NCI-H748 (cell line): ENCODE results near the gene PHLDA3.

ENCODE experiments used
- DNase-seq: peaks from one replicate; lab custom pipeline; 2025; ENCODE audit not compliant: unreplicated experiment; lab: John Stamatoyannopoulos, UW

The PHLDA3 gene

DNA sequence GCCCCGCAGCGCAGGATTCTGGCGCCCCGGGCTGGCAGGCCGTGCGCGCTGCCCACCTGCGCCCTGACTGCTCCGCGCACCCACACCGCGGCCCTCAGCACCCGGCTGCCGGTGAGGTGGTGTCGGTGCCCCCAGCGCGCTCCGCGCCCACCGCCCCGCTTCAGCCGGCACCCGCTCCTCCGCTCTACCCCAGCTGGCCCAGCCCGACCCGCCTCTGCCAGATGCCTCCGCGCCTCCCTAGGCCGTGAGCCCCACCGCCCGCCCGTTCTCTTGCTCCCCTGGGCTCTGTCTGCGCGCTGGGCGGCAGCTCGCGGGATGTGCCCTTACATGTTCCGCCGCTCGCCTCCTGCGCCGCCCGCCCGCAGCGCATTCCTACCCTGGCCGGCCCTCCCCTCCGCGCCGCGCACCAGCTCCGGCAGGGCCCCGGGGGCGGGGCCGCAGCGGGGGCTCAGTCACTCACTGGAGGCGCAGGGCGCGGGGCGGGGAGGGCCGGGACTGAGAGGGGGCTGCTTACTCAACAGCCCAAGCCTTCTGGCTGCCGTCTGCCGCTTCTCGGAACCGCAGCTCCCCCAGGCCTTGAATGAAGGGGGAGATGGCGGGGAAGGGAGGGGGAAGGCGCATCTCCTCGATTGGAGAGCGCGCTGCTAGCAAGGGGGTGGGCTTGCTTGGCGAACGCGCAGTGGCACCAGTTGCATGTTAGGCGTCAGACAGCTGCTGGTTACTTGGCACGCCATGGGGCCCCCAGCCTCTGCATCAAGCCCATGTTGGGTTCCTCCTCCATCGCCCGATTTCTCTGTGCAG lies at the start of gene PHLDA3:
Gene PHLDA3 (minus strand): TSS at position 345 of the 801 bp plus-strand sequence. CDS start 402 bp downstream, outside the sequence.
- DNase-seq: peak; percentile 75

DNA sequence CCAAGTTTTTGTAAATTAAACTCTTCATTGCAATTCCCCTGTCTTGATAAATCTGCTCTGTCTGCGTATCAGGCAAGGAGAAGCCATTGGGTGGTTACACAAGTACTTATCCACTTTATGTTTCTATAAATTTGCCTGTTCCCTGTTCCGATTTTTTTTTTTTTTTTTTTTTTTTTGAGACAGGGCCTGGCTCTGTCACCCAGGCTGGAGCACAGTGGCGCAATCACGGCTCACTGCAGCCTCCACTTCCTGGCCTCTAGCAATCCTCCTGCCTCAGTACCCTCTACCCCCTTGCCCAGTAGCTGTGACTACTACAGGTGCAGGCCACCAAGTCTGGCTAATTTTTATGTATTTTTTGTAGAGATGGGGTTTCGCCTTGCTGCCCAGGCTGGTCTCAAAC lies 49.1 kb upstream of the PHLDA3 start:
- no peak for DNase-seq

DNA sequence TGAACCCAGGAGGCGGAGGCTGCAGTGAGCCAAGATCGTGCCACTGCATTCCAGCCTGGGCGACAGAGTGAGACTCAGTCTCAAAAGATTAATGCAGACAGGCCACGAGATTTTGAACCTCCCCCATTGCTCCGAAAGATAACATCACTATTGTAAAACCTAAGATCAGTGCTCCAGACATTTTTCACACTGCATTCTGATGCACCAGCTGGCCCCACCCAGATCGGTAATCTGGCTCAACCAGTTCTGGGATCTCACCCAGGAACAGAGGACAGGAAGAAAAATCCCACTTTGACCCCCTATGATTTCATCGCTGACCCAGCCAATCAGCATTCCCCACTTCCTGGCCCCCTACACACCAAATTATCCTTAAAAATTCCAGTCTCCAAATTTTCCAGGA lies 48.6 kb upstream of the PHLDA3 start:
- DNase-seq: no peak

DNA sequence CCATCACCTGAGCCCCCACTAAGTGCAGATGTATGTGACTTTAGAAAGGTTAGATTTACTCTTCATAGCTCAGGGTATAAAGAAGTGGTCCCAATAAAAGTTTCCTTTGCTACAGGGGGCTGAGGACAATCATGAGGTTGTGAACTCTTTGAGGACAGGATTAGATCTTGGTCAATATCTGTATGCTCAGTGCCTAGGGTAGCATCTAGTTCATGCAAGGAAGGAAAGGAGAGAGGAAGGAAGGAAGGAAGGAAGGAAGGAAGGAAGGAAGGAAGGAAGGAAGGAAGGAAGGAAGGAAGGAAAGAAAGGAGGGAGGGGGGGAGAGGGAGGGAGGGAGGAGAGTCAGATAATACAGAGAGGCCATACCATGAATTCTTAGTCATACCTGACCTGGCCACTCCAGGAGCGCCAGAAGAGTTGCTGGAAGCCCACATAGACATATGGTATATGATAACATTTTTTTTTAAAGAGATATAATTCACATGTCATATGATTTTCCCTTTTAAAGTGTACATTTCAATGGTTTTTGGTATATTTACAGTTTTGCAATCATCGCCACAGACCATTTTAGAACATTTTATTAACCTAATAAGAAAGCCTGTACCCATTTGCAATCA lies 47.6 kb upstream of the PHLDA3 start:
- DNase-seq: no peak

DNA sequence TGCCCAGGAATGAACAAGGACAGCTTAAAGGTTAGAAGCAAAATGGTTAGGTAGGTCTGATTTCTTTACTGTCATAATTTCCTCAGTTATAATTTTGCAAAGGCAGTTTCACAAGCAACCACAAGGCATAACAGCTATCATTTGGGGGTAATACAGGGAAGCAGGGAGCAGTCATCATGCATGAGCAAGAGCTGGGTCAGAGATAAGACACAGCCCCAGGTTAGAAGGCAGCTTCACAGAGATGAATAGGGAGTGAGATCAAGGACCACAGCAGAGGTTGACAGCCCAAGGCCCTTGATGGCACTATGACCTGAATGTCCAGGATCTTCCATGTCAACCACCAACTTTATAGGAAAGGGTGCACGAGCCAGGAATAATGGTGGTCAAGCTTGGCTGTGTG lies 46.9 kb upstream of the PHLDA3 start:
- DNase-seq: no peak

DNA sequence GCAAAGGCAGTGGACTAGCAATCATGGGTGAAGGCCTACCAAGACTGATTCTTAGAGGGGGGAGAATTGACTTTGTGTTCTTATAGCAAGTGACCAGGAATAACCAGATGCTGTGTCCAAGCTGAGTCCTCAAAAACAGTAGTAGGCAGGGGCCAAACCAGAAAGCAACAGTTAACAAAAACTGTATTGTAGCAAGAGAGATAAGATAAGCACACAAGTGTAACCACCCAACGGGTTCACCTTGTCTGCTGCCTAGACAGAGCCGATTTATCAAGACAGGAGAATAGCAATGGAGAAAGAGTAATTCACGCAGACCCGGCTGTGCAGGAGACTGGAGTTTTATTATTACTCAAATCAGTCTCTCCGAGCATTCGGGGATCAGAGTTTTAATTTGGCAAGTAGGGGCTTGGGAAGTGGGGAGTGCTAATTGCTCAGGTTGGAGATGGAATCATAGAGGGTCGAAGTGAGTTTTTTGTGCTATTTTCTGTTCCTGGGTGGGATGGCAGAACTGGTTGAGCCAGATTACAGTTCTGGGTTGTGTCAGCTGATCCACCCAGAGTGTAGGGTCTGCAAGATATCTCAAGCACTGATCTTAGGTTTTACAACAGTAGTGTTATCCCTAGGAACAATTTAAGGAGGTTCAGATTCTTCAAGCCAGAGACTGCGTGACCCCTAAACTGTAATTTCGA lies 46.2 kb upstream of the PHLDA3 start:
- DNase-seq: no peak

DNA sequence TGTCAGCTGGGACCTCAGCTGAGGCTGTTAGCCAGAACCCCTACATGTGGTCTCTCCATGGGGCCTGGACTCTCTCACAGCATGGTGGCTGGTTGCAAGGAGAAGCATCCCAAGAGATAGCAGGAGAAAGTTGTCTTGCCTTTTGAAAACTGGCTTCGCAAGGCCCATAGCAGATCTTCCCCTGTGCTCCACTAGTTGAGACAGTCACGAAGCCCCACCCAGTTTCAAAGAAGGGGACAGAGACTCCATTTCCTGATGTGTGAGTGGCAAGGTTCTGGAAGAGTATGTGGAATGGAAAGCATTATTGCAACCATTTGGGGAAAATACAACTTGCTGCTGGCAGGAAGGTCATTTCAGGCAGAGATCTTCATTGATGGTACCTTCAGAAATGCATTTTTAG lies 45.5 kb upstream of the PHLDA3 start:
- DNase-seq: no peak

DNA sequence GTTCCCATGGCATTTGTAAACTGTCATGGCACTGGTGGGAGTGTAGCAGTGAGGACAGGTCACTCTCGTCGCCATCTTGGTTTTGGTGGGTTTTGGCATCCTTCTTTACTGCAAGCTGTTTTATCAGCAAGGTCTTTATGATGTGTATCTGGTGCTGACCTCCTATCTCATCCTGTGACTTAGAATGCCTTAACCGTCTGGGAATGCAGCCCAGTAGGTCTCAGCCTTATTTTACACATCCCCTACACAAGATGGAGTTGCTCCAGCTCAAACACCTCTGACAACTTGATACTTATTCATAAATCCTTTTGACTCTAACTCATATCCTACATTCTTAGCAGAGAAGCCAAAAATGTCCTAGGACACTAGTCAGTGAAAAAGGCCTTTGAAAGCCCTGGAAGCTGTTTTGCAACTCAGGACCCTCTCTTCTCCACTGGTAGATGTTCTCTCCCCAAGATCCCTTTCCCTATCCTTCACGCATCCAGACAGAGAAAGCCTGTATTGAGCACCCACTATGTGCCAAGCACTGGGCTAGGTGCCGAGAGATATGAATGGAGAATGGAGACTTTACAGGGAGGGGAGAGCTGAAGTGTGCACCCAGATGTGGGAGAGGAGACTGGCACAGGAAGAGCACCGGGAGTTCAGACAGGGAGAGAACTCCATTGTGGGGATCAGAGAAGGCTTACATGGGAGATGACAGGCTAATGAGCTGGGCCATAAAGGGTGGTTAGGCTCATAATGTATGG lies 44.7 kb upstream of the PHLDA3 start:
- no peak for DNase-seq

DNA sequence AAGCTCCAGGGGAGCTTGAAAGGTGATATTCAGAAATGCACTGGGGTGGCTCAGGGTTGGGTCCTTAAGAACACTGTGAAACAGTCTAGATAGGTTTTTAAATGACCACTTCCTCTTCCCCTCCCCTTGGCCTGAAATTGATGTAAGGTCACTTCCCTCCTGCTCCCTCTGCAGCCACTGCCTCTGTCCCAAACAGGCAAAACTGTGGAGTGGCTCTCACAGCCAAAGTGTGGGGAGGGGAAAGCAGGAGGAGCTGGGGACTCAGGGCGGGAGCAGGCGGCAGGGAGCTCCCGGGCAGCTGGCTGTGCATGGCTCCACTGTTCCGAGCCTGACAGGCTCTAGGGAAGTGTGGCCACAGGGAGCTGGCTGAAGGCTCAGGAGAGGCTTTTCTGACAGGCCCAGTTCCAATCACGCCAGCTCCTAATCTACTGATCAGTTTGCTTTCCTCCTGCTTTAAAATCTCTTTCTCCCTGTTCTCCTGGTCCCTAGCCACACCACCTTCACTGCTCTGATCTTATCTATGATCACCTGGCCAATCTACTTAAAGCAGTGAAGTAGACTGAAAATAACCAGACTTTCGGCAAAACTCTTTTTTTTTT lies 43.1 kb upstream of the PHLDA3 start:
- no peak for DNase-seq

DNA sequence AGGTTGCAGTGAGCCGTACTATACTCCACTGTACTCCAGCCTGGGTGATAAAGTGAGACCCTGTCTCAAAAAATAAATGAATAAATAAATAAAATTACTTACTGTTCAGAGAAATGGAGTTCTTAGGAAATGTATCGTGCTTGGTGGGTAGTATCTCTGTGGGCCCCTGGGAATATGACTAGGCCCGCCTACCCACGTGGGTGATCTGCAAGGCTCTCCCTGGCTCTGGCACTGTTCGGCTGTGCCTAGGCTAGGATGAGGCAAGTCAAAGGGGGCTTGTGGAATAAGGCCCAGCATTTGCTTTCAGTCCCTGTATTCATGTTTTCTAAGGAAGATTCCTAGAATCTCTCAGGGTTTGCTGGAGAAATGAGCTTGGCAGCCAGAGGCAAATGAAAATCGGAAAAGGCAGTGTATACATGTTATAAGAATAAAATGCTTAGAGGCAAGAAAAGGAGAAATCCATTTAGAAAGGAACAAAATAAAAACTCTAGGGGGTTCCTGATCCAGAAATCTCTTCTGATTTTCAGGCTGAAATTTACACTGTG lies 42.5 kb upstream of the PHLDA3 start:
- no peak for DNase-seq

DNA sequence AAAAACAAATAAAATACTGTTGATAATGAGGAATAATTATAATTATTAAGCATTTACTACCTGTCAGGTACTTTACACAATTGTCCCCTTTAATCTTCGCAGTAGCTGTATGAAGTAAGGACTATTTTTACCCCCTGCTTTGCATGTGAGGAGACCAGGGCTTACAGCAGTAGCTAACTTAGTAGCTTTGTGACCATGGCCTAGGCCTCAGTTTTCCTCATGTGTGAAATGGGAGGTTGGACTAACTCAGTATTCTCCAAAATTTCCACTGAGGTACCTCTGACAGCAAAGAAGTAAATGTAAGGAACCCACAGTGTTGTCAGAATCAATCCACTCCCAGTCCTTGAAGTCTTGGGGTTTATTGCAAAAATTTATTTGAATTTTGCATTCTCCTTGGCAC lies 41.7 kb upstream of the PHLDA3 start:
- no peak for DNase-seq

DNA sequence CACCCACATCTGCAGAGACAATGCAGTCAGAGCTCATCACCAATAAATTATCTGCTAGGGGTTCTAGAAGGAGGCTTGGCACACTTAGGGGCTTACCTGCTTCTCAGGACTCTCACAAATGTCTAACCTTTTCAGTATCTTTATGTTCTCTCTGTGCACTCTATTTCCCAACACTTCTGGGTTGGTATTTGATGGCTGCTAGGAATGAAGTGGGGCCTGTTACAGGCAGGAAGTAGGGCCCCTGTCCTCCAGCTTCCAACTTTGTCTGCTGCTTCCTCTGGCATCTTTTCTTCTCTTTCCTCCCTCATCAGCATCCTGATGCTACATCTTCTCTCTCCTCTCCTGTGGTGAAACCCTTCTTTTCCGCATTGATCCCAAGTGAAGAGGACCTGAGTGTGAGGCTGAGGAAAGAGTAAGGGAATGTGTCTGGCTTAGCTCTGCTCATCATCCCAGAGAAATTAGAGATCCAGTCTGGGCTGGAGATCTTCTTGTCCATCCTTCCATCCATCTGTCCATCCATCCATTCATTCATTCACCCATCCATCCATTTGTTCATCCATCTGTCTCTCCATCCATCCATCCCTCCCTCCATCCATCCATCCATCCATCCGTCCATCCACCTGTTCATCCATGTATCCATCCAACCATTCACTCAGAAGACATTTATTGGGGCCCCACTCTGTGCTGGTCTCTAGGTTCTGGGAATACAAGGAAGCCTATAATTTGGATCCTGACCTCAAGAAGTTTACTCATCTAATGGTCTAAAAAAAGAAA lies 40.8 kb upstream of the PHLDA3 start:
- DNase-seq: no peak

DNA sequence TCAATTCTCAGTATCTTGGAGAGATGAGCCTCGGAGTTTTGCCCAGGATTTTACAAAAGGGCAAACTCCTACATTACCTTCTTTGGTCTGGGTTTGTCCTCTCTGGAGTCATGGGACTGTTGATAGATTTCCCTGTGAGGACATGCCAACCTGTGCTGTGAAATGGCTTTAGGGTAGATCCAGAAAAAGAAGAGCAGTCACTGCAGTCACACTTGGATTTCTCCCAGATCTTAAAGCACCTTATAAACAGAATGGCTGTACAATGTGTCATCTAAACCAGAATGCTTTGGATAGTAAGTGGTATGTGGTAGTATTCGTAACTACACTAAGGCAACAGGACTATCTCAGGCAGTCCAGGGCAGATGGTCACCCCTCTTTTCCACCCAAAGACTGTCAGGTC lies 39.8 kb upstream of the PHLDA3 start:
- no peak for DNase-seq

DNA sequence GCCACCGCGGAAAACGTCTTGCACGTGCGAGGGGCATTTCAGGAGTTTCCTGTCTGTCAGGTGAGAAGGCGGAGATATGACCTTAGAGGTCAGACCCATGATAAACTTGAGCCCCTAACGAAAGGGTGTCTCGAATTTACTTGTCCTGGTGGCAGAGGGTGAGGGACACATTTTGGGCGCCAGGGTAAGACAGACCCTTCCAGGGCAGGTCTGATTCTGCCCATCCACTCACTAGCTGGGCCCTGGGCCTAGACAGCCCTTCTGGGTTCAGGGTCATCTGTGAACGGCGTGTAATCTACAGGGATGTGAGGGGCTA lies 38.3 kb upstream of the PHLDA3 start:
- no peak for DNase-seq

DNA sequence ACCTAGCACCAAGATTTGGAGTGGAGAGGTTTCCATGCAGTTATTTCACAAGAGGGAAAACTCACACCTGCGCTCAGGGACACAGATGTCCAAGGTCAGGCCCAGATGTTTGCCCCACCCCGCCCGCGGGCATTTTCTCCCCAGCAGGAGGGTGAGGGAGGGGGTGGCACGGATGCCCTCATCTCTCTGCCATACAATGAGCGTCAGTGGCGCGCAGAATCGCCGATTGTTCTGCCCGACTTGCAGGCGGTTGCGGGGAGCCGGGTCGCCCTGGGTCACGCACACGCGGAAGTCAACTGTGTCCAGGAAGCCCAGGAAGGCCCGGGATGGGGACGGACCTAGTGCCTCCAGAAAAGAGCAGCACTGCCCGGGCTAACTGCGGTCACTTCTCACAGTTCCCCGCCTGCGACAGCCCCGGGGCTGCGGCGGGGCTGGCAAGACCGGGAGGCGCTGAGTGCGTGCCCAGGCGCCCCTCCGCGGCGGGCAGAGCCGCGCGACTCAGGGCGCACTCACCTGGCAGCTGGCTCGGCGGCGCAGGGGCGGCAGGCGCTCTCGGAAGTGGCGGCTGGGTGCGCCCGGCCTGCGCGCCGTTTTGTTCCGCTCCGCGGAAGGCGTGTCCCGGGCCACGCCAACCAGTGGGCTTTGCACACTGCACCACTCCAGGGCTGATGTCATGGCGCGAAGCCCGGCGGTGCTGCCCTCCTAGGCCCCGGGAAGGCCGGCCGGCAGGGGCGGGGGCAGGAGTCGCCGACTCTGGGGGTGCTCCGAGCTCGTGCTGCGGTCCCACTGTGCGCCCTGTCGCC lies 37.8 kb upstream of the PHLDA3 start, which contains the start of gene CSRP1:
Gene CSRP1 (minus strand): TSS at position 567 of the 803 bp plus-strand sequence. CDS start 10,820 bp downstream, outside the sequence.
- peak; percentile 85 for DNase-seq

DNA sequence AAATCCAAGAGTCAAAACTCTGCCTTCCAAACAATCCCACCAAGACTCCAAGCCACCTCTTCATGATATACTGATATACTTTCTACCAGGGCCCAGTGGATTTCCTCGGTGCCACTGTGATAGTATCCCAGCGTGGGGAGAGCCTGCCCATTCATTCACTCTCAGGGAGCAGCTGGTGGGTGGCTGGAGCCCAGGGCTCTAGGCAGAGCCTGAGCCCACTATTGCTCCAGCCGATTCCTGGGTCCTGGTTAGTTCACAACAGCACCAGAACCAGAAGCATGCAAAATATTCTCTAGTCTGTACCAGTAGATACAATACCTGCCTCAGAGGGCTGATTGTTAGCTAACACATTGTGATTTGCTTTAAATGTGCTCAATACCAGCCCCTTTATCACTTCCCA lies 37.1 kb upstream of the PHLDA3 start:
- DNase-seq: no peak

DNA sequence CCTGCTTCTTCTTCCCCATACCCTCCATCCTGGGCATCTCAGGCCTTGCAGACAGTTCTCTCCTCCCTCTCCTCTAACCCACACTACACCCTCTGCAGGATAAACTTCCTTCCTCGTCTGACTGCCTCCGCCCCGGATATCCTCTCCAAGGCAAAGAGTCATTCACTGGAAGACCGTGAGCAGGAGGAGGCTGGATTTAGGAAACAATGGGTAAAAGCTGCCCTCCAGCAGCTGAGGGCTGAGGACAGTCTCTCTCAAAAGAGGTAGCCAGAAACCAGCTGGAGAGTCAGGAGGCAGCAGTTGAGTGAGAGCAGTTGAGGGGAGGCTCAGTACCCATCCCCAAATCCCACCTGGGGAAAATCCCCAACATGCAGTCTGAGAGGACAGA lies 36.5 kb upstream of the PHLDA3 start:
- peak; percentile 84 for DNase-seq

DNA sequence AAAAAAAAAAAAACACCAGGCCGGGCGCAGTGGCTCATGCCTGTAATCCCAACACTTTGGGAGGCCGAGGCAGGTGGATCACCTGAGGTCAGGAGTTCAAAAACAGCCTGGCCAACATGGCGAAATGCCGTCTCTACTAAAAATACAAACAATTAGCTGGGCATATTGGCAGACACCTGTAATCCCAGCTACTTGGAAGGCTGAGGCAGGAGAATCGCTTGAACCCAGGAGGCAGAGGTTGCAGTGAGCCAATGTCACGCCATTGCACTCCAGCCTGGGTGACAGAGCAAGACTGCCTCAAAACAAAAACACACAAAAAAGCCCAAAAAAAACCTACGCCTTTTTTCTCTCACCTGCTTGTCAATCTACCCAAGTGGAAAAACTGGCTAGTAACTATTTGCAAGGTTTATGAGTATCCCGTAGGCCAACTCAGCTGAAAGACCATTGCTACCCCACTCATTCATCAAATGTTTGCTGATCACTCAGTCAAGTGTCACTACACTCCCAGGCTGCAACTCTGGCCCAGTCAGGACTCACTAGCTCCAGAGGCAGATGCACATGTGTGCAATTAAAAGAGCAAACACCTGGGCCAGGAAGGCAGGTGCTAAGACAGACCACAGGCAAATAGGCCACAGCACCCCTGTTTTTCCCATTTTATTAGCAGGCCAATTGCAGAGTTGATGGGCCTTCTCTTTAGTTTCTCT lies 36.0 kb upstream of the PHLDA3 start:
- peak; percentile 89 for DNase-seq

DNA sequence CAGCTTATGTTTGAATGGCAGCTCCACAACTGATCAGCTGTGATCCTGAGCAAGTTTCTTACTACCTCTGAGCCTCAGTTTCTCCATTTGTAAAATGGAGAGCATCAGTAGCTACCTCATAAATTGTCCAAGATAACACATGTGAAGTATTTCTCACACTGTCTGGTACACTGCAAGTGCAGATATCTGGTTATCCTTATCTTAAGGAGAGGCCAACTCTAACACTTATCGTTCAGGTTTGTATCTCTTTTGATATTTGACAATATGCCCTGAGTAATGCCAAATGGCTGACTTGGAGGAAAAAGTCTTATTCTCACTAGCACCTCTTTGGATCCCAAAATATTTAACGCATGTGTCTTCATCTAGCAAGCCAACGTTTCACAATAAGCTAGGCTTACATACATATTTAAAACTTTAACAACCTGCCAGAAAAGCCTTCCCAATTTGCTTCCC lies 35.2 kb upstream of the PHLDA3 start:
- no peak for DNase-seq
